PC-3 (cell line): ENCODE results near the gene CHI3L1.

Source experiments
- CTCF ChIP-seq: fragments of 300-600 bp; sonication (generic); conservative IDR thresholded peaks from 2 replicates; pipeline ENCODE4 v1.5.1; 2017; ENCODE audit warnings: antibody characterized with exemption, low read depth, mild to moderate bottlenecking, low read length
- EZH2phosphoT487 ChIP-seq: fragments of 300-600 bp; sonication (generic); IDR thresholded peaks from 2 replicates; pipeline ENCODE4 v1.6.1; 2018; ENCODE audit warnings: mild to moderate bottlenecking, antibody characterized with exemption, low read length, borderline replicate concordance

GRCh38 chr1:203143641-203144040 is 42.9 kb downstream of the CHI3L1 start:
- TF ChIP-seq EZH2phosphoT487 (no peak), CTCF (no peak)
